ENCODE measurements around the gene PEX5. TPM values are rescaled to one million over a fixed set of nuclear protein-coding genes. Genes with fewer than 3 reads are reported as not detected.

The PEX5 gene
- polyA plus RNA-seq, 1 experiment: 13.8 TPM

- ChIA-PET POLR2A (no interaction called here), CTCF (interaction anchor here (0.9 kb wide), 1 partner anchor 28 kb away, joined by 3 read pairs; no protein-coding TSS in a partner anchor)
- Histone ChIP-seq H3K27ac (ENCODE audit: low read depth, low read length) (no peak overlapping the region), H3K4me3 (ENCODE audit: low read depth, low read length) (no peak overlapping the region), H3K9me3 (ENCODE audit: control insufficient read depth, insufficient read depth, low read length) (peaks cover 23% of the 10 kb centered on the region; the same call in 1 of the 2 replicates), H3K27me3 (ENCODE audit: control insufficient read depth, insufficient read depth, low read length) (peaks cover 7% of the 10 kb centered on the region)
- DNase-seq (ENCODE audit: low read depth, low spot score): no peak
- TF ChIP-seq, protein P1, sequence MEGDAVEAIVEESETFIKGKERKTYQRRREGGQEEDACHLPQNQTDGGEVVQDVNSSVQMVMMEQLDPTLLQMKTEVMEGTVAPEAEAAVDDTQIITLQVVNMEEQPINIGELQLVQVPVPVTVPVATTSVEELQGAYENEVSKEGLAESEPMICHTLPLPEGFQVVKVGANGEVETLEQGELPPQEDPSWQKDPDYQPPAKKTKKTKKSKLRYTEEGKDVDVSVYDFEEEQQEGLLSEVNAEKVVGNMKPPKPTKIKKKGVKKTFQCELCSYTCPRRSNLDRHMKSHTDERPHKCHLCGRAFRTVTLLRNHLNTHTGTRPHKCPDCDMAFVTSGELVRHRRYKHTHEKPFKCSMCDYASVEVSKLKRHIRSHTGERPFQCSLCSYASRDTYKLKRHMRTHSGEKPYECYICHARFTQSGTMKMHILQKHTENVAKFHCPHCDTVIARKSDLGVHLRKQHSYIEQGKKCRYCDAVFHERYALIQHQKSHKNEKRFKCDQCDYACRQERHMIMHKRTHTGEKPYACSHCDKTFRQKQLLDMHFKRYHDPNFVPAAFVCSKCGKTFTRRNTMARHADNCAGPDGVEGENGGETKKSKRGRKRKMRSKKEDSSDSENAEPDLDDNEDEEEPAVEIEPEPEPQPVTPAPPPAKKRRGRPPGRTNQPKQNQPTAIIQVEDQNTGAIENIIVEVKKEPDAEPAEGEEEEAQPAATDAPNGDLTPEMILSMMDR (IDR thresholded peaks at IDR 0.05; ENCODE audit: low read depth, low read length): no peak
Measured at GRCh38 chr12:7169951-7170350, 19.5 kb upstream of the PEX5 start.

GRCh38 chr12:7171854-7172253 lies 17.6 kb upstream of the PEX5 start:
- Histone ChIP-seq H3K27me3 (ENCODE audit: control insufficient read depth, insufficient read depth, low read length) (no peaks in the 10 kb centered on the region), H3K9me3 (ENCODE audit: control insufficient read depth, insufficient read depth, low read length) (peaks cover 19% of the 10 kb centered on the region; the same call in 1 of the 2 replicates), H3K4me3 (ENCODE audit: low read depth, low read length) (no peak overlapping the region), H3K27ac (ENCODE audit: low read depth, low read length) (no peak overlapping the region)
- TF ChIP-seq, protein P1 (IDR thresholded peaks at IDR 0.05; ENCODE audit: low read depth, low read length): no peak
- ChIA-PET CTCF (interaction anchor here (1.3 to 1.6 kb wide), 2 partner anchors 9 to 17 kb away, joined by 3 to 4 read pairs; no protein-coding TSS in a partner anchor), POLR2A (no interaction called here)
- no peak for DNase-seq (ENCODE audit: low read depth, low spot score)

GRCh38 chr12:7175493-7175892 lies 14.0 kb upstream of the PEX5 start:
- POLR2A ChIA-PET: no interaction called here
- CTCF ChIA-PET: interaction anchor here (0.6 to 4.9 kb wide), 4 partner anchors 13 to 631 kb away, joined by 3 to 18 read pairs (median 4); no protein-coding TSS in a partner anchor

DNA sequence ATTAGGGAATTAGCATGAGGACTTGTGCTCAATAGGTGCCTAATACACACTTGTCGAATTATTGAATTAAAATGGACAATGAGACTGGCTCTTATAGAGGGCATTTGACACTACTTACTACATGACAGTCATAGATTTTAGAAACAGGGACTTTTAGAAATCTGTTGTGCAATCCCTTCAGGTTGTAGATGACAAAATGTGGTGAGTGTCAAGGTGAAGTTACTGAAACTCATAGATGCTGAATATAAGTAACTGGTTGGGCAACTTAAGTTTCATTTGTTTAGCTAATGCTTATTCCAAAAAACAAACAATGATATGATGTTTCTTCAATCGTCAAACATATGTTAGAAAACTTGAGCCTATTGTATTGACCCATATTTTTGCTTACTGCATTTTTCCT lies 12.9 kb upstream of the PEX5 start:
- no peak for DNase-seq (ENCODE audit: low read depth, low spot score)
- Histone ChIP-seq H3K9me3 (ENCODE audit: control insufficient read depth, insufficient read depth, low read length) (peaks cover 5% of the 10 kb centered on the region; the same call in 1 of the 2 replicates), H3K4me3 (ENCODE audit: low read depth, low read length) (no peak overlapping the region), H3K27me3 (ENCODE audit: control insufficient read depth, insufficient read depth, low read length) (no peaks in the 10 kb centered on the region), H3K27ac (ENCODE audit: low read depth, low read length) (no peak overlapping the region)
- ChIA-PET POLR2A (no interaction called here), CTCF (interaction anchor here (1.6 to 4.9 kb wide), 2 partner anchors 12 to 32 kb away, joined by 5 to 18 read pairs; no protein-coding TSS in a partner anchor)
- TF ChIP-seq, protein P1 (IDR thresholded peaks at IDR 0.05; ENCODE audit: low read depth, low read length): no peak

More at GRCh38 chr12:7175493-7175892, 14.0 kb upstream of the PEX5 start:
- no peak overlapping the region for H3K27ac ChIP-seq (ENCODE audit: low read depth, low read length)
- DNase-seq (ENCODE audit: low read depth, low spot score): no peak
- H3K9me3 ChIP-seq (ENCODE audit: control insufficient read depth, insufficient read depth, low read length): peaks cover 5% of the 10 kb centered on the region; the same call in 1 of the 2 replicates
- TF ChIP-seq, protein P1 (IDR thresholded peaks at IDR 0.05; ENCODE audit: low read depth, low read length): no peak
- H3K27me3 ChIP-seq (ENCODE audit: control insufficient read depth, insufficient read depth, low read length): no peaks in the 10 kb centered on the region
- no peak overlapping the region for H3K4me3 ChIP-seq (ENCODE audit: low read depth, low read length)

- Histone ChIP-seq H3K4me3 (ENCODE audit: low read depth, low read length) (no peak overlapping the region), H3K27ac (ENCODE audit: low read depth, low read length) (no peak overlapping the region), H3K27me3 (ENCODE audit: control insufficient read depth, insufficient read depth, low read length) (no peaks in the 10 kb centered on the region), H3K9me3 (ENCODE audit: control insufficient read depth, insufficient read depth, low read length) (no peaks in the 10 kb centered on the region)
- ChIA-PET POLR2A (no interaction called here), CTCF (no interaction called here)
- TF ChIP-seq, protein P1 (IDR thresholded peaks at IDR 0.05; ENCODE audit: low read depth, low read length): no peak
- no peak for DNase-seq (ENCODE audit: low read depth, low spot score)
Measured at GRCh38 chr12:7178481-7178880, 11.0 kb upstream of the PEX5 start.
